GM23248 (cell line): ENCODE data around the gene THBS3. TPM values are rescaled to one million over a fixed set of nuclear protein-coding genes. Genes with fewer than 3 reads are reported as not detected.

ENCODE experiments used
- DNase-seq: peaks from one replicate; pipeline ENCODE4 v3.0.0-alpha.2; 2015
- H2AFZ ChIP-seq: fragments of 200-600 bp; sonication (generic); 2 replicates; pipeline ENCODE4 v1.6.1; 2016; ENCODE audit warnings: antibody characterized with exemption
- H3F3A ChIP-seq: fragments of 200-600 bp; sonication (generic); 2 replicates; pipeline ENCODE4 v1.6.1; 2016; ENCODE audit warnings: mild to moderate bottlenecking, antibody characterized with exemption, mixed run types; ENCODE audit not compliant: insufficient read depth
- H3K27ac ChIP-seq: fragments of 200-600 bp; sonication (generic); 2 replicates; pipeline ENCODE4 v1.5.1; 2016; ENCODE audit warnings: mild to moderate bottlenecking
- H3K27me3 ChIP-seq: fragments of 200-600 bp; sonication (generic); replicated peaks from 2 replicates; pipeline ENCODE4 v1.6.1; 2016; ENCODE audit warnings: mild to moderate bottlenecking; ENCODE audit not compliant: insufficient read depth
- H3K36me3 ChIP-seq: fragments of 200-600 bp; sonication (generic); 2 replicates; pipeline ENCODE4 v1.6.1; 2016; ENCODE audit warnings: low read depth, mild to moderate bottlenecking
- H3K4me1 ChIP-seq: fragments of 200-600 bp; sonication (generic); 2 replicates; pipeline ENCODE4 v1.6.1; 2016; ENCODE audit warnings: mild to moderate bottlenecking; ENCODE audit not compliant: insufficient read depth
- H3K4me2 ChIP-seq: fragments of 200-600 bp; sonication (generic); one replicate; pipeline ENCODE4 v1.6.1; 2016; ENCODE audit warnings: mild to moderate bottlenecking; ENCODE audit not compliant: unreplicated experiment
- H3K4me3 ChIP-seq: fragments of 200-600 bp; sonication (generic); 2 replicates; pipeline ENCODE4 v1.5.1; 2016; ENCODE audit warnings: mild to moderate bottlenecking
- H3K79me2 ChIP-seq: fragments of 200-600 bp; sonication (generic); 2 replicates; pipeline ENCODE4 v1.6.1; 2016; ENCODE audit warnings: mild to moderate bottlenecking; ENCODE audit not compliant: insufficient read depth
- H3K9ac ChIP-seq: fragments of 200-600 bp; sonication (generic); 2 replicates; pipeline ENCODE4 v1.6.1; 2016; ENCODE audit warnings: mild to moderate bottlenecking
- H3K9me2 ChIP-seq: fragments of 200-600 bp; sonication (generic); 2 replicates; pipeline ENCODE4 v1.6.1; 2016; ENCODE audit warnings: mixed run types, mild to moderate bottlenecking, moderate library complexity; ENCODE audit not compliant: insufficient read depth
- H3K9me3 ChIP-seq: fragments of 200-600 bp; sonication (generic); one replicate; pipeline ENCODE4 v1.6.1; 2017; ENCODE audit warnings: low read depth
- H4K20me1 ChIP-seq: fragments of 200-600 bp; sonication (generic); 2 replicates; pipeline ENCODE4 v1.6.0; 2016; ENCODE audit not compliant: insufficient read depth
- EZH2 ChIP-seq: fragments of 200-600 bp; sonication (generic); IDR thresholded peaks from 2 replicates; pipeline ENCODE4 v1.6.1; 2018; ENCODE audit warnings: antibody characterized with exemption, mild to moderate bottlenecking; ENCODE audit not compliant: insufficient read depth, poor library complexity, severe bottlenecking
- EZH2phosphoT487 ChIP-seq: fragments of 200-600 bp; sonication (generic); IDR thresholded peaks from 2 replicates; pipeline ENCODE4 v1.6.1; 2018; ENCODE audit warnings: antibody characterized with exemption, moderate library complexity, mild to moderate bottlenecking, low read depth; ENCODE audit not compliant: insufficient read depth
- WGBS, 2 experiments: methylation state at CpG; one replicate each; pipeline ENCODE4 v1.1.6; 2015 to 2017; ENCODE audit warnings: low lambda C conversion rate in 2 of 2, low coverage in 1 of 2; ENCODE audit errors: missing lambda C conversion rate in 2 of 2; 5-methylcytosine and 5-hydroxymethylcytosine counted together
- in situ Hi-C: fragments of 300-500 bp; cut with MboI; formaldehyde crosslinking; loops from 2 replicates; pipeline ENCODE4 v1.15.0; 2020
- polyA plus RNA-seq: library from polyadenylated mRNA; unstranded; fragments of >200 nt; fragmentation: Nextera tagmentation; extraction: Ambion mirVana; gene quantifications from 2 replicates; pipeline ENCODE4 v1.2.1, GENCODE V29; 2016
- total RNA-seq: library from RNA; depleted of rRNA; stranded (reverse); fragments of >200 nt; shearing (Covaris generic); gene quantifications from 2 replicates; pipeline ENCODE4 v1.2.3, GENCODE V29; 2014

Gene THBS3
- total and polyA plus RNA-seq, 2 experiments from 2014 or later, result 16.6 to 20.6 TPM

- Histone ChIP-seq H3K27ac (no peak overlapping the region), H3K9me3 (no peaks in the 10 kb centered on the region), H3K27me3 (no peaks in the 10 kb centered on the region), H4K20me1 (no peaks in the 10 kb centered on the region), H3K9ac (no peak overlapping the region), H3K4me2 (no peak overlapping the region), H3K9me2 (no peaks in the 10 kb centered on the region), H2AFZ (no peak overlapping the region), H3K79me2 (peaks cover 21% of the 10 kb centered on the region), H3K4me3 (no peak overlapping the region), H3F3A (peaks cover 5% of the 10 kb centered on the region; the same call in 1 of the 2 replicates), H3K36me3 (no peaks in the 10 kb centered on the region; the same call in 1 of the 2 replicates), H3K4me1 (peaks cover 11% of the 10 kb centered on the region)
- no peak for DNase-seq
- 90 to 91% methylated on average over 9 of the region's 9 CpGs for WGBS, 2 experiments
- in situ Hi-C loops, result no loop called here
- TF ChIP-seq EZH2phosphoT487 (no peak), EZH2 (no peak)
Observed at GRCh38 chr1:155175927-155176371, 31.7 kb downstream of the THBS3 start.

GRCh38 chr1:155175281-155175926 lies 32.3 kb downstream of the THBS3 start:
- Histone ChIP-seq H3K36me3 (peaks cover under 1% of the 10 kb centered on the region; the same call in 1 of the 2 replicates), H3K27me3 (no peaks in the 10 kb centered on the region), H4K20me1 (no peaks in the 10 kb centered on the region), H3K79me2 (peaks cover 26% of the 10 kb centered on the region), H3K4me2 (peak overlapping the region; percentile 97), H3K9ac (no peak overlapping the region), H3F3A (peaks cover 5% of the 10 kb centered on the region; the same call in 1 of the 2 replicates), H3K4me1 (peaks cover 11% of the 10 kb centered on the region), H3K9me2 (no peaks in the 10 kb centered on the region), H3K27ac (no peak overlapping the region), H3K4me3 (no peak overlapping the region; the same call in 1 of the 2 replicates), H2AFZ (no peak overlapping the region), H3K9me3 (no peaks in the 10 kb centered on the region)
- WGBS, 2 experiments, result 79 to 85% methylated on average over 12 of the region's 12 CpGs
- TF ChIP-seq EZH2 (no peak), EZH2phosphoT487 (no peak)
- in situ Hi-C loops, result no loop called here
- no peak for DNase-seq

- peaks cover 32% of the 10 kb centered on the region for H3K79me2 ChIP-seq
- H3K9me2 ChIP-seq, result no peaks in the 10 kb centered on the region
- peak; percentile 45 for DNase-seq
- H3K9me3 ChIP-seq, result no peaks in the 10 kb centered on the region
- peaks cover 7% of the 10 kb centered on the region for H3F3A ChIP-seq
- peak overlapping the region; percentile 88 for H3K4me3 ChIP-seq
- in situ Hi-C loops, result no loop called here
- 8 to 34% methylated on average over 4 to 35 of the region's 35 CpGs for WGBS, 2 experiments
- no peak for TF ChIP-seq EZH2phosphoT487
- no peak for TF ChIP-seq EZH2
- peaks cover 11% of the 10 kb centered on the region for H3K4me1 ChIP-seq
- peaks cover 2% of the 10 kb centered on the region; the same call in 1 of the 2 replicates for H3K36me3 ChIP-seq
- H4K20me1 ChIP-seq, result no peaks in the 10 kb centered on the region
- peak overlapping the region; percentile 97 for H3K4me2 ChIP-seq
- H3K9ac ChIP-seq, result peak overlapping the region; percentile 96
- H3K27me3 ChIP-seq, result no peaks in the 10 kb centered on the region
- no peak overlapping the region for H3K27ac ChIP-seq
- peak overlapping the region; percentile 82 for H2AFZ ChIP-seq
Observed at GRCh38 chr1:155174324-155175280, 33.1 kb downstream of the THBS3 start.
